A673 (cell line): ENCODE measurements around the gene GRIK1. TPM values are rescaled to one million over a fixed set of nuclear protein-coding genes. Genes with fewer than 3 reads are reported as not detected.

Source experiments
- BruUV-seq: library from RNA; stranded (reverse); fragments of 400-500 nt; replicated peaks from 2 replicates; lab custom pipeline; 2021; lab: Mats Ljungman, UMichigan
- CTCF ChIA-PET: fragments of 300-600 bp; sonication (Branson Sonifier 250); formaldehyde crosslinking; loops from one replicate; lab custom pipeline; 2022; ENCODE audit warnings: antibody characterized with exemption; lab: Charles Lee
- POLR2A ChIA-PET: fragments of 300-600 bp; sonication (Branson Sonifier 250); formaldehyde crosslinking; loops from one replicate; lab custom pipeline; 2022; ENCODE audit warnings: antibody characterized with exemption; ENCODE audit not compliant: low non-redundant PET; lab: Charles Lee
- DNase-seq: peaks from one replicate; pipeline ENCODE4 v3.0.0-alpha.2; 2015; ENCODE audit warnings: low spot score
- H3K27ac ChIP-seq: fragments of 200-600 bp; sonication (generic); 2 replicates; pipeline ENCODE4 v1.5.1; 2016; ENCODE audit warnings: mixed run types, low read depth, mild to moderate bottlenecking, mixed read lengths, antibody characterized with exemption, low read length; ENCODE audit not compliant: poor library complexity, severe bottlenecking
- H3K27me3 ChIP-seq: fragments of 200-600 bp; sonication (generic); replicated peaks from 2 replicates; pipeline ENCODE4 v1.6.1; 2017; ENCODE audit warnings: mixed run types, low read depth, mild to moderate bottlenecking, mixed read lengths, antibody characterized with exemption, low read length; ENCODE audit not compliant: insufficient read depth, poor library complexity
- H3K36me3 ChIP-seq: fragments of 200-600 bp; sonication (generic); 2 replicates; pipeline ENCODE4 v1.6.1; 2016; ENCODE audit warnings: mixed run types, mild to moderate bottlenecking, mixed read lengths, antibody characterized with exemption, low read length; ENCODE audit not compliant: insufficient read depth, poor library complexity, severe bottlenecking
- H3K4me1 ChIP-seq: fragments of 200-600 bp; sonication (generic); 2 replicates; pipeline ENCODE4 v1.6.1; 2017; ENCODE audit warnings: mixed run types, mild to moderate bottlenecking, mixed read lengths, antibody characterized with exemption, low read length; ENCODE audit not compliant: insufficient read depth, poor library complexity, severe bottlenecking
- H3K4me3 ChIP-seq: fragments of 200-600 bp; sonication (generic); 2 replicates; pipeline ENCODE4 v1.5.1; 2016; ENCODE audit warnings: low read depth, mixed run types, mild to moderate bottlenecking, mixed read lengths, low read length; ENCODE audit not compliant: poor library complexity, severe bottlenecking
- H3K9me3 ChIP-seq: fragments of 200-600 bp; sonication (generic); 2 replicates; pipeline ENCODE4 v1.6.1; 2016; ENCODE audit warnings: mixed run types, low read depth, mild to moderate bottlenecking, mixed read lengths, antibody characterized with exemption, low read length; ENCODE audit not compliant: poor library complexity, severe bottlenecking
- CTCF ChIP-seq: fragments of 300-800, 200-600 bp; sonication (generic); conservative IDR thresholded peaks from 2 replicates; pipeline ENCODE4 v1.5.1; 2017; ENCODE audit warnings: low read depth, mild to moderate bottlenecking, antibody characterized with exemption, low read length, moderate library complexity, mixed read lengths
- EZH2 ChIP-seq: fragments of 200-600 bp; sonication (generic); IDR thresholded peaks from 2 replicates; pipeline ENCODE4 v1.6.1; 2017; ENCODE audit warnings: borderline replicate concordance, low read depth, mild to moderate bottlenecking, mixed read lengths, antibody characterized with exemption, low read length; ENCODE audit not compliant: poor library complexity, severe bottlenecking
- intact Hi-C: fragments of 100-400 bp; cut with micrococcal nuclease; formaldehyde crosslinking; loops from one replicate; pipeline ENCODE4 v1.10.0; 2022; ENCODE audit not compliant: unreplicated experiment
- total RNA-seq: library from RNA; stranded (reverse); gene quantifications from 2 replicates; pipeline ENCODE4 v1.2.3, GENCODE V29; 2021

GRIK1 gene
- total RNA-seq, 1 experiment from 2014 or later = 0.67 TPM

GRCh38 chr21:29751473-29752185 is 188.2 kb downstream of the GRIK1 start:
- Histone ChIP-seq H3K4me3 (no peak overlapping the region), H3K36me3 (no peaks in the 10 kb centered on the region), H3K9me3 (no peaks in the 10 kb centered on the region), H3K4me1 (no peaks in the 10 kb centered on the region), H3K27ac (no peak overlapping the region), H3K27me3 (no peaks in the 10 kb centered on the region)
- intact Hi-C loops = no loop called here
- DNase-seq = no peak
- POLR2A ChIA-PET = no interaction called here
- no TSS peak for BruUV-seq
- CTCF ChIA-PET = no interaction called here
- TF ChIP-seq CTCF (no peak), EZH2 (no peak)

- no peaks in the 10 kb centered on the region for H3K27me3 ChIP-seq
- intact Hi-C loops = no loop called here
- TF ChIP-seq EZH2 (no peak), CTCF (no peak)
- CTCF ChIA-PET = no interaction called here
- no peaks in the 10 kb centered on the region for H3K9me3 ChIP-seq
- H3K4me1 ChIP-seq = no peaks in the 10 kb centered on the region
- DNase-seq = no peak
- POLR2A ChIA-PET = no interaction called here
- no TSS peak for BruUV-seq
- no peak overlapping the region for H3K27ac ChIP-seq
- H3K36me3 ChIP-seq = no peaks in the 10 kb centered on the region
- H3K4me3 ChIP-seq = no peak overlapping the region
Observed at GRCh38 chr21:29749957-29750356, 189.8 kb downstream of the GRIK1 start.

- TF ChIP-seq EZH2 (no peak), CTCF (no peak)
- intact Hi-C loops = no loop called here
Observed at GRCh38 chr21:29749223-29749622, 190.6 kb downstream of the GRIK1 start.

More at GRCh38 chr21:29749223-29749622, 190.6 kb downstream of the GRIK1 start:
- POLR2A ChIA-PET = interaction anchor here (0.6 kb wide), 1 partner anchor 17 kb away, joined by 3 read pairs; no protein-coding TSS in a partner anchor
- no peak overlapping the region for H3K27ac ChIP-seq
- H3K27me3 ChIP-seq = no peaks in the 10 kb centered on the region
- CTCF ChIA-PET = no interaction called here
- H3K36me3 ChIP-seq = no peaks in the 10 kb centered on the region
- BruUV-seq = no TSS peak
- H3K4me1 ChIP-seq = no peaks in the 10 kb centered on the region
- no peak for DNase-seq
- H3K4me3 ChIP-seq = no peak overlapping the region
- H3K9me3 ChIP-seq = no peaks in the 10 kb centered on the region
